Neural cell (in vitro differentiated cells): ENCODE measurements around the gene DCDC1. TPM values are rescaled to one million over a fixed set of nuclear protein-coding genes. Genes with fewer than 3 reads are reported as not detected.

Experiments
- H2AFZ ChIP-seq: fragments of 200-600, 300-800 bp; sonication (generic), shearing (Covaris generic); 2 replicates; pipeline ENCODE4 v1.6.0; 2014; ENCODE audit warnings: low read depth, mild to moderate bottlenecking, antibody characterized with exemption, low read length, moderate library complexity
- H3F3A ChIP-seq: fragments of 200-600 bp; shearing (Covaris generic); 2 replicates; pipeline ENCODE4 v1.6.1; 2016; ENCODE audit warnings: mild to moderate bottlenecking, moderate library complexity, mixed read lengths, antibody characterized with exemption, low read length; ENCODE audit not compliant: insufficient read depth, poor library complexity, severe bottlenecking
- H3K27ac ChIP-seq: fragments of 200-600, 300-800 bp; sonication (generic), shearing (Covaris generic); 2 replicates; pipeline ENCODE4 v1.5.1; 2014; ENCODE audit warnings: mild to moderate bottlenecking, low read length, moderate library complexity
- H3K27me3 ChIP-seq: fragments of 300-800, 200-600 bp; sonication (generic), shearing (Covaris generic); 2 replicates; pipeline ENCODE4 v1.6.0; 2014; ENCODE audit warnings: mild to moderate bottlenecking, low read depth, low read length, moderate library complexity; ENCODE audit not compliant: insufficient read depth
- H3K36me3 ChIP-seq: fragments of 300-800, 200-600 bp; sonication (generic), shearing (Covaris generic); 2 replicates; pipeline ENCODE4 v1.5.1; 2014; ENCODE audit warnings: mild to moderate bottlenecking, antibody characterized with exemption, low read length, moderate library complexity; ENCODE audit not compliant: insufficient read depth
- H3K4me2 ChIP-seq: fragments of 300-800, 200-600 bp; sonication (generic), shearing (Covaris generic); 2 replicates; pipeline ENCODE4 v1.6.0; 2014; ENCODE audit warnings: mild to moderate bottlenecking, low read length
- H3K4me3 ChIP-seq: fragments of 300-800, 200-600 bp; sonication (generic), shearing (Covaris generic); 2 replicates; pipeline ENCODE4 v1.5.1; 2014; ENCODE audit warnings: mild to moderate bottlenecking, low read length, moderate library complexity
- H3K79me2 ChIP-seq: fragments of 200-600 bp; shearing (Covaris generic); replicated peaks from 2 replicates; pipeline ENCODE4 v1.6.0; 2014; ENCODE audit warnings: mild to moderate bottlenecking, low read length, moderate library complexity; ENCODE audit not compliant: insufficient read depth
- H3K9ac ChIP-seq: fragments of 300-800, 200-600 bp; sonication (generic), shearing (Covaris generic); 2 replicates; pipeline ENCODE4 v1.6.1; 2016; ENCODE audit warnings: mild to moderate bottlenecking, low read length, mixed read lengths
- H3K9me2 ChIP-seq: fragments of 200-600 bp; shearing (Covaris generic); 2 replicates; pipeline ENCODE4 v1.6.1; 2016; ENCODE audit warnings: mild to moderate bottlenecking, low read length, mixed read lengths; ENCODE audit not compliant: insufficient read depth
- H3K9me3 ChIP-seq: fragments of 200-600, 300-800 bp; sonication (generic), shearing (Covaris generic); 2 replicates; pipeline ENCODE4 v1.6.1; 2016; ENCODE audit warnings: mild to moderate bottlenecking, mixed run types, low read length, moderate library complexity, mixed read lengths
- H4K20me1 ChIP-seq: fragments of 200-600 bp; shearing (Covaris generic); 2 replicates; pipeline ENCODE4 v1.6.1; 2016; ENCODE audit warnings: mild to moderate bottlenecking, mixed run types; ENCODE audit not compliant: insufficient read depth
- EP300 ChIP-seq: fragments of 450-650 bp; conservative IDR thresholded peaks from 2 replicates; pipeline ENCODE4 v1.6.1; 2014; ENCODE audit warnings: antibody characterized with exemption, mild to moderate bottlenecking, moderate library complexity; ENCODE audit not compliant: poor library complexity, severe bottlenecking
- EZH2 ChIP-seq: fragments of 200-600, 300-800 bp; shearing (Covaris generic), sonication (generic); IDR thresholded peaks from 2 replicates; pipeline ENCODE4 v1.6.1; 2014; ENCODE audit warnings: antibody characterized with exemption, low read length, borderline replicate concordance, mild to moderate bottlenecking; ENCODE audit not compliant: insufficient read depth, poor library complexity, severe bottlenecking
- MXI1 ChIP-seq: fragments of 450-650 bp; conservative IDR thresholded peaks from 2 replicates; pipeline ENCODE4 v1.6.1; 2014; ENCODE audit warnings: antibody characterized with exemption, mild to moderate bottlenecking; ENCODE audit not compliant: poor library complexity, severe bottlenecking
- POLR2AphosphoS5 ChIP-seq: IDR thresholded peaks from 2 replicates; pipeline ENCODE4 v1.6.1; 2012
- RAD21 ChIP-seq: fragments of 450-650 bp; conservative IDR thresholded peaks from 2 replicates; pipeline ENCODE4 v1.6.1; 2014; ENCODE audit warnings: antibody characterized with exemption, mild to moderate bottlenecking, moderate library complexity
- SMC3 ChIP-seq: fragments of 450-650 bp; conservative IDR thresholded peaks from 2 replicates; pipeline ENCODE4 v1.6.1; 2014; ENCODE audit warnings: antibody characterized with exemption, mild to moderate bottlenecking, moderate library complexity; ENCODE audit not compliant: poor library complexity
- TAF1 ChIP-seq: IDR thresholded peaks from 2 replicates; pipeline ENCODE4 v1.6.1; 2012; ENCODE audit warnings: low read depth
- polyA plus RNA-seq: library from polyadenylated mRNA; depleted of rRNA; stranded (reverse); fragments of >200 nt; gene quantifications from 2 replicates; pipeline ENCODE4 v1.2.3, GENCODE V29; 2014
- TF ChIP-seq, protein P1 (sequence below): IDR thresholded peaks from 2 replicates; pipeline ENCODE4 v1.6.1; 2012; ENCODE audit warnings: borderline replicate concordance
- TF ChIP-seq, protein P2 (sequence below): fragments of 450-650 bp; IDR thresholded peaks from 2 replicates; pipeline ENCODE4 v1.5.1; 2014; ENCODE audit warnings: antibody characterized with exemption, mild to moderate bottlenecking, moderate library complexity; ENCODE audit not compliant: poor library complexity, severe bottlenecking

DCDC1 gene
- polyA plus RNA-seq, 1 donor from 2014 or later = 5.0 TPM

DNA sequence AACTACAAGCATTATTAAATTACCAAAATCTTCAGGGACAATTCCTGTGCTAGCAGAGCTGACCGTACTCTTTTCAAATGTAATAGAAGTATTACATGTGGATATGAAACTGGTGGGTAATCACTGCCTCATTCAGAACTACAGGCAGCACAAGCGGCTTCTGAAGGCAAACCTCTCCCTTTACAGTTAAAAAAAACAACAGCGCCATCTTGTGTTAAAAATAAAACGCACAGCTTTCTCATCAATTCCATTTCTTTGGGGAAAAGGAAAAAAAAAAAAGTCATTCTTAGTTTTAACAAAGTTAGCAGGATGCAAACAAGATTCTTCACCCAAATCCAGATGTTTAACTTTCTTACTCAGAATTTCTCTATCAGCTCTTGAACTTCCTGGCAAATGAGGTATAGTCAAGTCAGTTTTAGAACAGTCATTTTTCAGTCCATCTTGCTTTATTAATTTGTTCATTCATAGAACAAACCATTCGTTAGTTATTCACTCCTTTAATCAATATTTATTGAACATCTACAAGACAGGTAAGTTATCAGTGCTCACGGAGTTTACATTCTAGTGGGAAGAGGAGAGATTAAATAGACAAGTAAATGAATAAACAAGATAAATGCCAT is 451.6 kb downstream of the DCDC1 start:
- no peaks in the 10 kb centered on the region for H3K9me2 ChIP-seq
- TF ChIP-seq RAD21 = peak; percentile 92
- peak; percentile 90 for TF ChIP-seq SMC3
- TF ChIP-seq, protein P1, sequence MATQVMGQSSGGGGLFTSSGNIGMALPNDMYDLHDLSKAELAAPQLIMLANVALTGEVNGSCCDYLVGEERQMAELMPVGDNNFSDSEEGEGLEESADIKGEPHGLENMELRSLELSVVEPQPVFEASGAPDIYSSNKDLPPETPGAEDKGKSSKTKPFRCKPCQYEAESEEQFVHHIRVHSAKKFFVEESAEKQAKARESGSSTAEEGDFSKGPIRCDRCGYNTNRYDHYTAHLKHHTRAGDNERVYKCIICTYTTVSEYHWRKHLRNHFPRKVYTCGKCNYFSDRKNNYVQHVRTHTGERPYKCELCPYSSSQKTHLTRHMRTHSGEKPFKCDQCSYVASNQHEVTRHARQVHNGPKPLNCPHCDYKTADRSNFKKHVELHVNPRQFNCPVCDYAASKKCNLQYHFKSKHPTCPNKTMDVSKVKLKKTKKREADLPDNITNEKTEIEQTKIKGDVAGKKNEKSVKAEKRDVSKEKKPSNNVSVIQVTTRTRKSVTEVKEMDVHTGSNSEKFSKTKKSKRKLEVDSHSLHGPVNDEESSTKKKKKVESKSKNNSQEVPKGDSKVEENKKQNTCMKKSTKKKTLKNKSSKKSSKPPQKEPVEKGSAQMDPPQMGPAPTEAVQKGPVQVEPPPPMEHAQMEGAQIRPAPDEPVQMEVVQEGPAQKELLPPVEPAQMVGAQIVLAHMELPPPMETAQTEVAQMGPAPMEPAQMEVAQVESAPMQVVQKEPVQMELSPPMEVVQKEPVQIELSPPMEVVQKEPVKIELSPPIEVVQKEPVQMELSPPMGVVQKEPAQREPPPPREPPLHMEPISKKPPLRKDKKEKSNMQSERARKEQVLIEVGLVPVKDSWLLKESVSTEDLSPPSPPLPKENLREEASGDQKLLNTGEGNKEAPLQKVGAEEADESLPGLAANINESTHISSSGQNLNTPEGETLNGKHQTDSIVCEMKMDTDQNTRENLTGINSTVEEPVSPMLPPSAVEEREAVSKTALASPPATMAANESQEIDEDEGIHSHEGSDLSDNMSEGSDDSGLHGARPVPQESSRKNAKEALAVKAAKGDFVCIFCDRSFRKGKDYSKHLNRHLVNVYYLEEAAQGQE = no peak
- TF ChIP-seq, protein P2, sequence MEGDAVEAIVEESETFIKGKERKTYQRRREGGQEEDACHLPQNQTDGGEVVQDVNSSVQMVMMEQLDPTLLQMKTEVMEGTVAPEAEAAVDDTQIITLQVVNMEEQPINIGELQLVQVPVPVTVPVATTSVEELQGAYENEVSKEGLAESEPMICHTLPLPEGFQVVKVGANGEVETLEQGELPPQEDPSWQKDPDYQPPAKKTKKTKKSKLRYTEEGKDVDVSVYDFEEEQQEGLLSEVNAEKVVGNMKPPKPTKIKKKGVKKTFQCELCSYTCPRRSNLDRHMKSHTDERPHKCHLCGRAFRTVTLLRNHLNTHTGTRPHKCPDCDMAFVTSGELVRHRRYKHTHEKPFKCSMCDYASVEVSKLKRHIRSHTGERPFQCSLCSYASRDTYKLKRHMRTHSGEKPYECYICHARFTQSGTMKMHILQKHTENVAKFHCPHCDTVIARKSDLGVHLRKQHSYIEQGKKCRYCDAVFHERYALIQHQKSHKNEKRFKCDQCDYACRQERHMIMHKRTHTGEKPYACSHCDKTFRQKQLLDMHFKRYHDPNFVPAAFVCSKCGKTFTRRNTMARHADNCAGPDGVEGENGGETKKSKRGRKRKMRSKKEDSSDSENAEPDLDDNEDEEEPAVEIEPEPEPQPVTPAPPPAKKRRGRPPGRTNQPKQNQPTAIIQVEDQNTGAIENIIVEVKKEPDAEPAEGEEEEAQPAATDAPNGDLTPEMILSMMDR = peak; percentile 90

DNA sequence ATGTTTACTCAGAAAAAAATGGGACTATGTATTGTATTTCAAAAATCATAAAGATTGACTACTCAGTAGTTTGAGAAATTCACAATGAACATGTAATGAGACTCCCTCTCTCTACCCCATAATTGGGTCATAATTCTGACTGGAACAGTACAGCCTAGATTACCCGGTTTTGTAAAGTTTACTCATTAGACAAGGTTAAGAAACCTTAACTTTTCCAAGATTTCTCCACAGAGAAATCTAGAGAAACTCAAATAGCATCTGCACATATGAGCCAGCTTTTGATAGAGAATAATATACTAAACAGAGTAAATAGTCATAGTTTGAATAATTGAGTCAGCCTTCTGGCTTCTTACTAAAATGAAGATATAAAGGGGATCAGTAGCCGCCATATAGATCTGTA is 452.3 kb downstream of the DCDC1 start:
- Histone ChIP-seq H3K9ac (peak overlapping the region; percentile 1), H4K20me1 (no peaks in the 10 kb centered on the region), H3K79me2 (no peaks in the 10 kb centered on the region), H3K36me3 (no peaks in the 10 kb centered on the region), H3F3A (no peaks in the 10 kb centered on the region), H3K4me2 (no peak overlapping the region), H3K9me3 (no peaks in the 10 kb centered on the region), H2AFZ (no peak overlapping the region), H3K9me2 (no peaks in the 10 kb centered on the region), H3K4me3 (peak overlapping the region; percentile 2), H3K27me3 (no peaks in the 10 kb centered on the region), H3K27ac (peak overlapping the region; percentile 15)
- TF ChIP-seq TAF1 = no peak
- TF ChIP-seq POLR2AphosphoS5 = no peak
- no peak for TF ChIP-seq MXI1
- TF ChIP-seq, protein P1 = no peak
- TF ChIP-seq RAD21 = no peak
- no peak for TF ChIP-seq EZH2
- no peak for TF ChIP-seq SMC3
- TF ChIP-seq, protein P2 = no peak
- no peak for TF ChIP-seq EP300

More for the DNA sequence above, 451.6 kb downstream of the DCDC1 start:
- Histone ChIP-seq H3K36me3 (no peaks in the 10 kb centered on the region), H3K4me2 (no peak overlapping the region), H3F3A (no peaks in the 10 kb centered on the region), H2AFZ (no peak overlapping the region), H3K4me3 (no peak overlapping the region), H3K9me3 (no peaks in the 10 kb centered on the region), H3K27me3 (no peaks in the 10 kb centered on the region), H3K9ac (no peak overlapping the region), H3K79me2 (no peaks in the 10 kb centered on the region), H3K27ac (no peak overlapping the region), H4K20me1 (no peaks in the 10 kb centered on the region)
